ENCODE data around the gene MRPS16.

DNA sequence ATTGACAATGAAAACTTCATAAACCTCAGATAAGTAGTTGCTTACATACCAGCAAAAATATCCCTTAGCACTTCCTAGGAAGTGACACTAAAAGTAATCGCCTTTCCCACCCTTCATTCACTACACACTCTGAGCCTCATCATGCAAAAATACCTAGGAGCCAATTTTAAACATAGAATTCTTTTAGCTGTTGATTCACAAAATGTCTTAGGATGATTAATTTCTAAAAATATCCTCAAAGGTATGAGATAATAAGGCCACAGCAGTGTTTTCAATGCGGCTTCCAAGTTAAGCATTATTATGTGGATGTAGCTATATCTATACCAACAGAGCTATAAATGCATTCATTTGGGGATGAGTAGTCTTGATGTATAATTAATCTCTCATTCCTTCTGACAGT, 18.6 kb downstream of the MRPS16 start:
- TF ChIP-seq, protein P1, sequence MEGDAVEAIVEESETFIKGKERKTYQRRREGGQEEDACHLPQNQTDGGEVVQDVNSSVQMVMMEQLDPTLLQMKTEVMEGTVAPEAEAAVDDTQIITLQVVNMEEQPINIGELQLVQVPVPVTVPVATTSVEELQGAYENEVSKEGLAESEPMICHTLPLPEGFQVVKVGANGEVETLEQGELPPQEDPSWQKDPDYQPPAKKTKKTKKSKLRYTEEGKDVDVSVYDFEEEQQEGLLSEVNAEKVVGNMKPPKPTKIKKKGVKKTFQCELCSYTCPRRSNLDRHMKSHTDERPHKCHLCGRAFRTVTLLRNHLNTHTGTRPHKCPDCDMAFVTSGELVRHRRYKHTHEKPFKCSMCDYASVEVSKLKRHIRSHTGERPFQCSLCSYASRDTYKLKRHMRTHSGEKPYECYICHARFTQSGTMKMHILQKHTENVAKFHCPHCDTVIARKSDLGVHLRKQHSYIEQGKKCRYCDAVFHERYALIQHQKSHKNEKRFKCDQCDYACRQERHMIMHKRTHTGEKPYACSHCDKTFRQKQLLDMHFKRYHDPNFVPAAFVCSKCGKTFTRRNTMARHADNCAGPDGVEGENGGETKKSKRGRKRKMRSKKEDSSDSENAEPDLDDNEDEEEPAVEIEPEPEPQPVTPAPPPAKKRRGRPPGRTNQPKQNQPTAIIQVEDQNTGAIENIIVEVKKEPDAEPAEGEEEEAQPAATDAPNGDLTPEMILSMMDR (conservative IDR thresholded peaks at IDR 0.05): no peak
- no peak for TF ChIP-seq ZFX (IDR thresholded peaks at IDR 0.05)
